ENCODE results near the gene LRRC32.

GRCh38 chr11:76625472-76626186 lies 44.9 kb downstream of the LRRC32 start:
- TF ChIP-seq CTCF (IDR thresholded peaks at IDR 0.05; ENCODE audit: poor library complexity, severe bottlenecking) (no peak), RAD21 (conservative IDR thresholded peaks at IDR 0.05) (no peak)

Data from neural cell (in vitro differentiated cells).